Keratinocyte (primary cell): Measurements from ENCODE around the gene CENPA.

Experiments
- CTCF ChIP-seq, 3 experiments: IDR thresholded peaks in 1 of 3; conservative IDR thresholded peaks in 1 of 3; optimal IDR thresholded peaks in 1 of 3; 2 replicates in 2 of 3; 3 replicates in 1 of 3; pipeline versions ENCODE3 to v1.5.1; 2011; ENCODE audit warnings: low read length in 3 of 3, mild to moderate bottlenecking in 3 of 3, moderate library complexity in 2 of 3, control low read depth in 1 of 3, inconsistent platforms in 1 of 3; ENCODE audit not compliant: insufficient read depth in 2 of 3; ENCODE audit errors: extremely low read depth in 1 of 3
- EZH2 ChIP-seq: IDR thresholded peaks from one replicate; pipeline ENCODE4 v1.6.1; 2012; ENCODE audit warnings: inconsistent platforms, mild to moderate bottlenecking, low read length, moderate library complexity

GRCh38 chr2:26764078-26764887, 21.6 kb upstream of the CENPA start, which contains the start of gene SLC35F6:
- TF ChIP-seq CTCF (optimal IDR thresholded peaks at IDR 0.05 in 1 of 3, IDR thresholded peaks at IDR 0.05 in 1 of 3, conservative IDR thresholded peaks at IDR 0.05 in 1 of 3; ENCODE audit: extremely low read depth in 1 of 3, insufficient read depth in 2 of 3, low read length in 3 of 3) = no peak
- no peak for TF ChIP-seq EZH2
